ENCODE results near the gene HOXD13. TPM values are rescaled to one million over a fixed set of nuclear protein-coding genes. Genes with fewer than 3 reads are reported as not detected.

HOXD13 gene
- total and polyA plus RNA-seq, 2 of the 8 experiments (the other 6 are each of a cell fraction or from before 2014, with no cell fraction given), result not detected

GRCh38 chr2:176099728-176100546, 7.4 kb downstream of the HOXD13 start, which contains the start of gene HOXD12 (continued):
- TF ChIP-seq MAFK (IDR thresholded peaks at IDR 0.05; ENCODE audit: low read depth, low read length) (no peak), CHD2 (IDR thresholded peaks at IDR 0.05; ENCODE audit: low read length) (no peak), EP300 (IDR thresholded peaks at IDR 0.05; ENCODE audit: borderline replicate concordance in 1 of 2, low read depth in 2 of 2, low read length in 2 of 2) (no peak), SP4 (IDR thresholded peaks at IDR 0.05; ENCODE audit: low read length) (no peak), HDAC6 (IDR thresholded peaks at IDR 0.05; ENCODE audit: low read depth, low read length) (no peak), CBX8 (IDR thresholded peaks at IDR 0.05; ENCODE audit: borderline replicate concordance, low read depth, low read length) (no peak), SIRT6 (IDR thresholded peaks at IDR 0.05; ENCODE audit: low read length) (no peak), SP2 (IDR thresholded peaks at IDR 0.05; ENCODE audit: low read length) (no peak), CHD1 (IDR thresholded peaks at IDR 0.05; ENCODE audit: low read depth, low read length) (no peak), POLR2A (IDR thresholded peaks at IDR 0.05; ENCODE audit: control extremely low read depth in 1 of 2, low read depth in 2 of 2, low read length in 2 of 2) (no peak), SP1 (IDR thresholded peaks at IDR 0.05; ENCODE audit: low read depth, low read length) (no peak)

Measured in H1 (cell line).